A549 (cell line): ENCODE data around the gene CASTOR1.

Source experiments
- MAX ChIP-seq: IDR thresholded peaks from 2 replicates; pipeline ENCODE4 v1.6.1; 2012
- PHF8 ChIP-seq: fragments of 200-600 bp; sonication (generic); IDR thresholded peaks from 2 replicates; pipeline ENCODE4 v1.6.1; 2016; ENCODE audit warnings: low read depth, mild to moderate bottlenecking, antibody characterized with exemption, moderate library complexity, borderline replicate concordance
- POLR2A ChIP-seq: IDR thresholded peaks from 2 replicates; pipeline ENCODE4 v1.6.1; 2012; ENCODE audit warnings: mild to moderate bottlenecking, low read length
- RCOR1 ChIP-seq: fragments of 150-350 bp; IDR thresholded peaks from 2 replicates; pipeline ENCODE4 v1.6.1; 2014; ENCODE audit warnings: antibody characterized with exemption, low read length, low read depth
- TF ChIP-seq, protein P1 (sequence below): fragments of >200 bp; sonication (Bioruptor Twin); formaldehyde crosslinking; IDR thresholded peaks from 3 replicates; pipeline ENCODE4 v1.5.1; 2016

- TF ChIP-seq, protein P1, sequence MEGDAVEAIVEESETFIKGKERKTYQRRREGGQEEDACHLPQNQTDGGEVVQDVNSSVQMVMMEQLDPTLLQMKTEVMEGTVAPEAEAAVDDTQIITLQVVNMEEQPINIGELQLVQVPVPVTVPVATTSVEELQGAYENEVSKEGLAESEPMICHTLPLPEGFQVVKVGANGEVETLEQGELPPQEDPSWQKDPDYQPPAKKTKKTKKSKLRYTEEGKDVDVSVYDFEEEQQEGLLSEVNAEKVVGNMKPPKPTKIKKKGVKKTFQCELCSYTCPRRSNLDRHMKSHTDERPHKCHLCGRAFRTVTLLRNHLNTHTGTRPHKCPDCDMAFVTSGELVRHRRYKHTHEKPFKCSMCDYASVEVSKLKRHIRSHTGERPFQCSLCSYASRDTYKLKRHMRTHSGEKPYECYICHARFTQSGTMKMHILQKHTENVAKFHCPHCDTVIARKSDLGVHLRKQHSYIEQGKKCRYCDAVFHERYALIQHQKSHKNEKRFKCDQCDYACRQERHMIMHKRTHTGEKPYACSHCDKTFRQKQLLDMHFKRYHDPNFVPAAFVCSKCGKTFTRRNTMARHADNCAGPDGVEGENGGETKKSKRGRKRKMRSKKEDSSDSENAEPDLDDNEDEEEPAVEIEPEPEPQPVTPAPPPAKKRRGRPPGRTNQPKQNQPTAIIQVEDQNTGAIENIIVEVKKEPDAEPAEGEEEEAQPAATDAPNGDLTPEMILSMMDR, result no peak
- no peak for TF ChIP-seq RCOR1
- no peak for TF ChIP-seq POLR2A
- no peak for TF ChIP-seq MAX
- TF ChIP-seq PHF8, result no peak
These were observed 44.7 kb downstream of the CASTOR1 start for GRCh38 chr22:30244641-30245040.
